ENCODE measurements around the gene NDUFA1.
"Not testable (repeated sequence)": the region's sequence is repeated elsewhere in the genome, so short reads cannot be mapped to it uniquely, and the experiment has no call there.

NDUFA1 gene

DNA sequence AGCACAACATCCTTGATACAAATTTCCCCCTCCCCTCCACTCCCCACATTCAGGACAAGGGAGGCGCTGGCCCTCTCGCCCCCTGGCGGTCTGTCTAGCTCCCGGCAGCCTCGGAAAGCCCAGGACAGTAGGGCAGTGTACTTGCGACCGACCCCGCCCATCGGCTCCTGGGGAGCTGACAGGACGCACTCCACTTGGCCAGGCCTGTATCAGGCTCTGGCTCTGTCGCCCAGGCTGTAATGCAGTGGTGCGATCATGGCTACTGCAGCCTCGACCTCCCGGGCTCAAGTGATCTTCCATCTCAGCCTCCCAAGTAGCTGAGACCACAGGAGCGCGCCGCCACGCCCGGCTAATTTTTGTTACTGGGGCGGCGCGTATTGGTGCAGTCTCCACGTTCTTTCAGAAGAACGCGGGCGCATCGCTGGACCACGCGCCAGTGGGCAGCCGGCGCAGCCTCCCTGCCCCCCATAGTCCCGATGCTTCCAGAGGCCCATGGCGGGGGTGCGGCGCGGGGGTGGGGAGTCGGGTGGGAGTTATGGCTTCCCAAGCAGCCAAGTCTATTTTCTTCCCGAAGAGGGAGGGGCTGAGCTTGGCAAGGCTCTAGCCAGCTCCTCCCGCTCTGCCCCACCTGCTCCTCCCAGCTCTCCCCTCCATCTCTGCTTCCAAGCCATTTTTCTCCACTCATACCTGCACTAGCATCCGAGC, 16.2 kb downstream of the NDUFA1 start:
- no peak for DNase-seq (ENCODE audit: low spot score)
- no peak overlapping the region for H3K27ac ChIP-seq
- peak overlapping the region; percentile 38 for H3K4me3 ChIP-seq
- no peak for TF ChIP-seq CTCF (IDR thresholded peaks at IDR 0.05)

GRCh38 chrX:119890626-119891025, 19.0 kb downstream of the NDUFA1 start:
- DNase-seq (ENCODE audit: low spot score); H3K27ac ChIP-seq: not testable (repeated sequence)

GRCh38 chrX:119891961-119892692, 20.5 kb downstream of the NDUFA1 start:
- not testable (repeated sequence) for H3K4me3 ChIP-seq; DNase-seq (ENCODE audit: low spot score); H3K27ac ChIP-seq

More at GRCh38 chrX:119890626-119891025, 19.0 kb downstream of the NDUFA1 start:
- H3K4me3 ChIP-seq: not testable (repeated sequence)

- Histone ChIP-seq H3K4me3 (no peak within 1 kb of the TSS), H3K27ac (no peak within 1 kb of the TSS)
- TF ChIP-seq CTCF (IDR thresholded peaks at IDR 0.05): no peak
- no peak for DNase-seq (ENCODE audit: low spot score)
These were observed 24.3 kb downstream of the NDUFA1 start, which contains the start of gene AKAP14 for GRCh38 chrX:119895843-119896326. TSS of gene AKAP14 (plus strand) at chrX:119895893. CDS start at chrX:119903224, 7,331 bp downstream.

DNA sequence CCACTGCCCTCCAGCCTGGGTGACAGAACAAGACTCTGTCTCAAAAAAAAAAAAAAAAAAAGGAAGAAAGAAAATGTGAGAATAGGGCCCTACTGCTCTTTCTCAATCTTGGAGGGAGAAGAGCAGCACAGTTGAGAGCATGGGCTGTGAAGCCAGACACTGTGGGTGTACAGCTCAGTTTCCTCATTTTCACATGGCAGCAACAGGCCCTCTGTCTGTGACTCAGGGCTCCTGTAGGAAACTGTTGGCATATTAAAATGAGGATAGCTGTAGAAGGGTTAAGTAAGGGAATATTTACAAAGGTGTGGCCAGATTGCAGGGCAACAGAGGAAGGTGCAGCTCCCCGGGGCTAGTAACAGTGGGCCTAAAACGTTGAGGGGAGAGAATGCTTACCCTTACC, 27.5 kb downstream of the NDUFA1 start:
- Histone ChIP-seq H3K4me3 (no peak overlapping the region), H3K27ac (no peak overlapping the region)
- no peak for DNase-seq (ENCODE audit: low spot score)
- TF ChIP-seq CTCF (IDR thresholded peaks at IDR 0.05): no peak

- DNase-seq (ENCODE audit: low spot score): no peak
- Histone ChIP-seq H3K4me3 (no peak overlapping the region), H3K27ac (no peak overlapping the region)
- no peak for TF ChIP-seq CTCF (IDR thresholded peaks at IDR 0.05)
These were observed 29.3 kb downstream of the NDUFA1 start for GRCh38 chrX:119900976-119901375.

DNA sequence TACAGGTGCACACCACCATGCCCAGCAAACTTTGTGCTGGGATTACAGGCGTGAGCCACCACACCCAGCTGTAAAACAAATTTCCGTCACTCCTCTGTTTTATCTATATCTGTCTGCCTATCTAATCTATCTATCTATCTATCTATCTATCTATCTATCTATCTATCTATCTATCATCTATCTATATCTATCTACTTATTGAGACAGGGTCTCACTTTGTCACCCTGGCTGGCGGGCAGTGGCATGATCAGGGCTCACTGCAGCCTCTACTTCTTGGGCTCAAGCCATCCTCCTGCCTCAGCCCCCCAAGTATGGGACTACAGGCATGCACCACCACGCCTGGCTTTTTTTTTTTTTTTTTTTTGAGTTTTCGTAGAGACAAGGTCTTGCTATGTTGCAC, 44.7 kb downstream of the NDUFA1 start:
- DNase-seq (ENCODE audit: low spot score): no peak
- no peak for TF ChIP-seq CTCF (IDR thresholded peaks at IDR 0.05)

GRCh38 chrX:119917877-119918276, 46.2 kb downstream of the NDUFA1 start:
- Histone ChIP-seq H3K4me3 (no peak overlapping the region), H3K27ac (no peak overlapping the region)
- no peak for TF ChIP-seq CTCF (IDR thresholded peaks at IDR 0.05)
- no peak for DNase-seq (ENCODE audit: low spot score)

More for the DNA sequence above, 44.7 kb downstream of the NDUFA1 start:
- Histone ChIP-seq H3K4me3 (no peak overlapping the region), H3K27ac (no peak overlapping the region)

Data from coronary artery (tissue), 2 donors.